Lower leg skin (tissue), 3 donors: ENCODE measurements around the gene TRAF3.
"Not testable (repeated sequence)": the region's sequence is repeated elsewhere in the genome, so short reads cannot be mapped to it uniquely, and the experiment has no call there.

Experiments used
- POLR2A ChIP-seq, 2 donors: fragments of 450-650 bp; IDR thresholded peaks; one replicate each; pipeline ENCODE4 v1.6.1; 2016 to 2017; ENCODE audit warnings: antibody characterized with exemption in 2 of 2, mild to moderate bottlenecking in 1 of 2, moderate library complexity in 1 of 2
- TF ChIP-seq, protein P1 (sequence below), 3 donors: fragments of 450-650 bp; IDR thresholded peaks; one replicate each; pipeline ENCODE4 v1.5.1; 2016; ENCODE audit warnings: antibody characterized with exemption in 3 of 3, mild to moderate bottlenecking in 3 of 3, moderate library complexity in 2 of 3

DNA sequence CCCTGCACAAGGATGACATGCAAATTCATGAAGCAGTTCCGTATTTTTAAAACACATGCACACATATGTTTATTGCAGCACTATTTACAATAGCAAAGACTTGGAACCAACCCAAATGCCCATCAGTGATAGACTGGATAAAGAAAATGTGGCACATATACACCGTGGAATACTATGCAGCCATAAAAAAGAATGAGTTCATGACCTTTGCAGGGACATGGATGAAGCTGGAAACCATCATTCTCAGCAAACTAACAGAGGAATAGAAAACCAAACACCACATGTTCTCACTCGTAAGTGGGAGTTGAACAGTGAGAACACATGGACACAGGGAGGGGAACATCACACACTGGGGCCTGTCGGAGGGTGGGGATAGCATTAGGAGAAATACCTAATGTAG is 88.7 kb downstream of the TRAF3 start:
- TF ChIP-seq, protein P1, sequence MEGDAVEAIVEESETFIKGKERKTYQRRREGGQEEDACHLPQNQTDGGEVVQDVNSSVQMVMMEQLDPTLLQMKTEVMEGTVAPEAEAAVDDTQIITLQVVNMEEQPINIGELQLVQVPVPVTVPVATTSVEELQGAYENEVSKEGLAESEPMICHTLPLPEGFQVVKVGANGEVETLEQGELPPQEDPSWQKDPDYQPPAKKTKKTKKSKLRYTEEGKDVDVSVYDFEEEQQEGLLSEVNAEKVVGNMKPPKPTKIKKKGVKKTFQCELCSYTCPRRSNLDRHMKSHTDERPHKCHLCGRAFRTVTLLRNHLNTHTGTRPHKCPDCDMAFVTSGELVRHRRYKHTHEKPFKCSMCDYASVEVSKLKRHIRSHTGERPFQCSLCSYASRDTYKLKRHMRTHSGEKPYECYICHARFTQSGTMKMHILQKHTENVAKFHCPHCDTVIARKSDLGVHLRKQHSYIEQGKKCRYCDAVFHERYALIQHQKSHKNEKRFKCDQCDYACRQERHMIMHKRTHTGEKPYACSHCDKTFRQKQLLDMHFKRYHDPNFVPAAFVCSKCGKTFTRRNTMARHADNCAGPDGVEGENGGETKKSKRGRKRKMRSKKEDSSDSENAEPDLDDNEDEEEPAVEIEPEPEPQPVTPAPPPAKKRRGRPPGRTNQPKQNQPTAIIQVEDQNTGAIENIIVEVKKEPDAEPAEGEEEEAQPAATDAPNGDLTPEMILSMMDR (IDR thresholded peaks at IDR 0.05), result not testable (repeated sequence)
- not testable (repeated sequence) for TF ChIP-seq POLR2A (IDR thresholded peaks at IDR 0.05)
